Measurements from ENCODE around the gene PADI2.

GRCh38 chr1:17108360-17108759 lies 10.9 kb downstream of the PADI2 start:
- TF ChIP-seq, protein P1, sequence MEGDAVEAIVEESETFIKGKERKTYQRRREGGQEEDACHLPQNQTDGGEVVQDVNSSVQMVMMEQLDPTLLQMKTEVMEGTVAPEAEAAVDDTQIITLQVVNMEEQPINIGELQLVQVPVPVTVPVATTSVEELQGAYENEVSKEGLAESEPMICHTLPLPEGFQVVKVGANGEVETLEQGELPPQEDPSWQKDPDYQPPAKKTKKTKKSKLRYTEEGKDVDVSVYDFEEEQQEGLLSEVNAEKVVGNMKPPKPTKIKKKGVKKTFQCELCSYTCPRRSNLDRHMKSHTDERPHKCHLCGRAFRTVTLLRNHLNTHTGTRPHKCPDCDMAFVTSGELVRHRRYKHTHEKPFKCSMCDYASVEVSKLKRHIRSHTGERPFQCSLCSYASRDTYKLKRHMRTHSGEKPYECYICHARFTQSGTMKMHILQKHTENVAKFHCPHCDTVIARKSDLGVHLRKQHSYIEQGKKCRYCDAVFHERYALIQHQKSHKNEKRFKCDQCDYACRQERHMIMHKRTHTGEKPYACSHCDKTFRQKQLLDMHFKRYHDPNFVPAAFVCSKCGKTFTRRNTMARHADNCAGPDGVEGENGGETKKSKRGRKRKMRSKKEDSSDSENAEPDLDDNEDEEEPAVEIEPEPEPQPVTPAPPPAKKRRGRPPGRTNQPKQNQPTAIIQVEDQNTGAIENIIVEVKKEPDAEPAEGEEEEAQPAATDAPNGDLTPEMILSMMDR (IDR thresholded peaks at IDR 0.05) = no peak
- no peak for TF ChIP-seq POLR2A (IDR thresholded peaks at IDR 0.05)
